Endothelial cell (in vitro differentiated cells): ENCODE measurements around the gene OSBPL2. TPM values are rescaled to one million over a fixed set of nuclear protein-coding genes. Genes with fewer than 3 reads are reported as not detected.

Experiments used
- DNase-seq: peaks from one replicate; pipeline ENCODE4 v3.0.0; 2021; ENCODE audit warnings: low spot score
- H3K27ac Mint-ChIP-seq: one replicate; pipeline ENCODE4 v1.8.0; 2021; ENCODE audit warnings: mixed read lengths, inconsistent platforms; ENCODE audit not compliant: unreplicated experiment
- H3K27me3 Mint-ChIP-seq: one replicate; pipeline ENCODE4 v1.8.0; 2021; ENCODE audit warnings: mild to moderate bottlenecking, moderate library complexity, mixed read lengths, inconsistent platforms; ENCODE audit not compliant: unreplicated experiment
- H3K36me3 Mint-ChIP-seq: one replicate; pipeline ENCODE4 v1.8.0; 2021; ENCODE audit warnings: mild to moderate bottlenecking, low read depth, mixed read lengths, inconsistent platforms; ENCODE audit not compliant: unreplicated experiment
- H3K4me1 Mint-ChIP-seq: one replicate; pipeline ENCODE4 v1.8.0; 2021; ENCODE audit warnings: mild to moderate bottlenecking, mixed read lengths, inconsistent platforms; ENCODE audit not compliant: unreplicated experiment
- H3K4me3 Mint-ChIP-seq: one replicate; pipeline ENCODE4 v1.8.0; 2021; ENCODE audit warnings: mild to moderate bottlenecking, mixed read lengths, inconsistent platforms; ENCODE audit not compliant: unreplicated experiment
- H3K9me3 Mint-ChIP-seq: one replicate; pipeline ENCODE4 v1.8.0; 2021; ENCODE audit warnings: mixed read lengths, inconsistent platforms; ENCODE audit not compliant: unreplicated experiment
- total RNA-seq: library from RNA; stranded (reverse); fragmentation: NEBNext Ultra II Directional; extraction: Animal tissue kit (Norgen Biotek cat#: 25700); gene quantifications from one replicate; pipeline ENCODE4 v1.2.1, GENCODE V29; 2021; ENCODE audit not compliant: unreplicated experiment
- TF ChIP-seq, protein P1 (sequence below): fragments of 200-600 bp; sonication (generic); IDR thresholded peaks from one replicate; pipeline ENCODE4 v1.5.0; 2021; ENCODE audit warnings: antibody characterized with exemption; ENCODE audit not compliant: unreplicated experiment

Gene OSBPL2
- total RNA-seq, 1 donor from 2014 or later: 39.5 TPM

DNA sequence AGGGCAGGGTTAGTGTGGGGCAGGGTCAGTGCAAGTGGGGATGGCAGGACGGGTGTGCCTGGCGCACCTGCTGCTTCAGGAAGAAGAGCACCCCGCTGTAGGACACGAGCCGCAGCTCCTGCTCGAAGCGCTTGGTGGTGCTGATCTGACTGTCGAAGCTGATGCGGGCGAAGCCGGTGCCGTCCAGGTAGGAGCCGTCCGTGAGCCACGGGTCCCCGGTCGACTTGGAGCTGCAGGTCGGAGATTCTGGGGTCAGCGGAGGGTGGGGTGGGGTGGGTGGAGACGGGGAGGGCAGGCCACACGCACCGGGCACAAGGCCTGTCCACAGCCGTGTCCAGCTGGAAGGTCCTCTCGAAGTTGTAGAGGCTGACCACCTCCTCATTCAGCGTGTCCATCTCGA is 74.7 kb downstream of the OSBPL2 start:
- H3K4me3 Mint-ChIP-seq: no peak overlapping the region
- TF ChIP-seq, protein P1, sequence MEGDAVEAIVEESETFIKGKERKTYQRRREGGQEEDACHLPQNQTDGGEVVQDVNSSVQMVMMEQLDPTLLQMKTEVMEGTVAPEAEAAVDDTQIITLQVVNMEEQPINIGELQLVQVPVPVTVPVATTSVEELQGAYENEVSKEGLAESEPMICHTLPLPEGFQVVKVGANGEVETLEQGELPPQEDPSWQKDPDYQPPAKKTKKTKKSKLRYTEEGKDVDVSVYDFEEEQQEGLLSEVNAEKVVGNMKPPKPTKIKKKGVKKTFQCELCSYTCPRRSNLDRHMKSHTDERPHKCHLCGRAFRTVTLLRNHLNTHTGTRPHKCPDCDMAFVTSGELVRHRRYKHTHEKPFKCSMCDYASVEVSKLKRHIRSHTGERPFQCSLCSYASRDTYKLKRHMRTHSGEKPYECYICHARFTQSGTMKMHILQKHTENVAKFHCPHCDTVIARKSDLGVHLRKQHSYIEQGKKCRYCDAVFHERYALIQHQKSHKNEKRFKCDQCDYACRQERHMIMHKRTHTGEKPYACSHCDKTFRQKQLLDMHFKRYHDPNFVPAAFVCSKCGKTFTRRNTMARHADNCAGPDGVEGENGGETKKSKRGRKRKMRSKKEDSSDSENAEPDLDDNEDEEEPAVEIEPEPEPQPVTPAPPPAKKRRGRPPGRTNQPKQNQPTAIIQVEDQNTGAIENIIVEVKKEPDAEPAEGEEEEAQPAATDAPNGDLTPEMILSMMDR: no peak
- peaks cover 3% of the 10 kb centered on the region for H3K36me3 Mint-ChIP-seq
- H3K4me1 Mint-ChIP-seq: no peaks in the 10 kb centered on the region
- DNase-seq: no peak
- no peaks in the 10 kb centered on the region for H3K27me3 Mint-ChIP-seq
- no peak overlapping the region for H3K27ac Mint-ChIP-seq
- no peaks in the 10 kb centered on the region for H3K9me3 Mint-ChIP-seq

DNA sequence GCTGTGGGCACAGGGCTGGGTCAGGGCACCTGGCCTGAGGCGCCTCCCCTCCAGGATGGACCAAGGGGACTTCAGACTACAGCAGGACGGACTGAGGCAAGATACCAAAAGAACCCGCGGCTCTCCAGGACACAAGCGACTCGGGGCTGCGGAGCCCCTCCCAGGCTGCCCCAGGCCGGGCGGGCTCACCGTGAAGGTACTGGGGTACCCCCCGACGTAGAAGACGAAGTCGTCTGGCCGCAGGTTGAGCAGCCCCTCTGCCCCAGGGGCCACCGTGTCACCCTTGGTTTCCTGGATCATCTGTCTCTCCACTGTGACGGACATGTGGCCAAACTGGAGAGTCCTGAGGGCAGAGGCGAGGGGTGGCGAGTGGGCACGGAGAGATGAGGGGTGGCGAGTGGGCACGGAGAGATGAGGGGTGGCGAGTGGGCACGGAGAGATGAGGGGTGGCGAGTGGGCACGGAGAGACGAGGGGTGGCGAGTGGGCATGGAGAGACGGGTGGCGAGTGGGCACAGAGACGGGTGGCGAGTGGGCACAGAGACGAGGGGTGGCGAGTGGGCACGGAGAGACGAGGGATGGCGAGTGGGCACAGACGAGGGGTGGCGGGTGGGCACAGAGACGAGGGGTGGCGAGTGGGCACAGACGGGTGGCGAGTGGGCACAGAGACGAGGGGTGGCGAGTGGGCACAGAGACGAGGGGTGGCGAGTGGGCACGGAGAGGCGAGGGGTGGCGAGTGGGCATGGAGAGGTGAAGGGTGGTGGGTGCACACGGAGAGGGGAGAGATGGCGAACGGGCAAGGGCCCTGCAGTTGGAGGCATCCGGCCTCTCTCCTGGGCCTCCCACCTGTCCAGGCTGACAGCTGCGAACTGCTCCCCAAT is 75.4 kb downstream of the OSBPL2 start:
- Mint-ChIP-seq H3K4me3 (no peak overlapping the region), H3K9me3 (no peaks in the 10 kb centered on the region), H3K36me3 (peaks cover 3% of the 10 kb centered on the region), H3K4me1 (no peaks in the 10 kb centered on the region), H3K27me3 (no peaks in the 10 kb centered on the region), H3K27ac (no peak overlapping the region)
- TF ChIP-seq, protein P1: no peak
- DNase-seq: no peak

DNA sequence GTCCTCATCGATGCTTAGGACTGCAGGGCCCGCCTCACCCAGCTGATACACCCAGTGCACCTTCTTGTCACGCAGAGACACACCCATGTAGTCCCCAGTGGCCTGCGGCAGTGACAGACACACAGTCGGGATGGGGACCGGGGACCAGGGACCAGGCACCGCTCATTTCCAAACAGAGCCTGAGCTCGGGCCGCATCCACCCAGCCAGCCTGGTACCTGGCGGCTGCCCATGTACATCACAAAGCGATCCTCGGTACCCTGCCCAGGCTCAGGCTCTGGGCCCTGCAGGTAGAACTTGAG is 76.0 kb downstream of the OSBPL2 start:
- Mint-ChIP-seq H3K27me3 (peaks cover 2% of the 10 kb centered on the region), H3K27ac (no peak overlapping the region), H3K4me1 (no peaks in the 10 kb centered on the region), H3K9me3 (no peaks in the 10 kb centered on the region), H3K36me3 (no peaks in the 10 kb centered on the region), H3K4me3 (no peak overlapping the region)
- TF ChIP-seq, protein P1: no peak
- DNase-seq: no peak

DNA sequence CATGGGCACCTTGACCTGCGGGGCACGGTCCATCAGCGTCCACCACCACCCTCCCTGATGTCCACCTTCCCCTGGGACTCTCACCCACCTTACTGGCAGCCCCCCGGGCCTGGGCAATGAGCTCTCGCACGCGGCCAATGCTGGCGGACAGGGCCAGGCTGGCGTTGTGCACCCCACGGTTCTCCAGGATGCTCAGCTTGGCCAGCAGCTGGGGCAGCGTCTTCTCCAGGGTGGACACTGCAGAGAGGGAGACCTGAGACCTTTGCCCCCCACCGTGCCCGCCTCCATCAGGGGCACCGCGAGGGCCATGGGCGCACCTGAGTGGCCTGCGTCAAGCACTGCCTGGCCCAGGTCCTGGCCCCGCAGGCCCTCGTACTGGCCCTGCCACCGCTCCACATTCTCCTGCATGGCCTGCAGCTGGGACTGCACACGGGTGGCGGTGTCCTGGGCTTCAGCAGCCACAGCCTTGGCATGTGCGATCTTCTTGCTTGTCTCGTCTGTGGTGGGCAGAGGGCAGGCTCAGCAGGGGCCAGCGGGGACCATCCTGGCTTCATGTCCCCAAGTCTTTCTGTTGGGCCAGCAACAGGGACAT is 76.5 kb downstream of the OSBPL2 start:
- Mint-ChIP-seq H3K9me3 (no peaks in the 10 kb centered on the region), H3K4me1 (no peaks in the 10 kb centered on the region), H3K27me3 (peaks cover 5% of the 10 kb centered on the region), H3K36me3 (no peaks in the 10 kb centered on the region), H3K27ac (no peak overlapping the region), H3K4me3 (no peak overlapping the region)
- TF ChIP-seq, protein P1: no peak
- no peak for DNase-seq

DNA sequence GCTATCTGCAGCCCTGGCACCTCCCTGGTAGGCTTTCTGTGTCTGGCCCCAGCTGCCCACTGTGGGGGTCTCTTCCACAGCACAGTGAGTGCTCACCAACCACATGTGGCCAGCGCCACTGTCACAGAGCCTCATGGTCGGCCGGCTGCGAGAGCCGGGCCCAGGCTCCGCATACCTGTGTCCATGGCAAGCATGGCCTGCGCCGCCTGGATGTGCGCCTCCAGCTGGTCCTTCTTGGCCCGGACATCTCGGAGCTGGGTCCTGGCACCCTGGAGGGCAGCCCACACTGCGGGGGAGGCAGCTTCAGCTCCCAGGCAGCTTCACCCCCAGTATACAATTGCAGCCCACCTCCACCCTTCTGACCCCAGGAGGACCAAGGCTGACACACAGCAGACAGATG is 77.5 kb downstream of the OSBPL2 start:
- Mint-ChIP-seq H3K4me3 (no peak overlapping the region), H3K9me3 (no peaks in the 10 kb centered on the region), H3K36me3 (no peaks in the 10 kb centered on the region), H3K27me3 (peaks cover 8% of the 10 kb centered on the region), H3K4me1 (no peaks in the 10 kb centered on the region), H3K27ac (no peak overlapping the region)
- no peak for DNase-seq
- TF ChIP-seq, protein P1: no peak
